SK-N-SH (cell line): ENCODE data around the gene GPR37L1.
A peak's percentile ranks its signal among the peaks of the same experiment; 100 is the strongest.

ENCODE experiments used
- EP300 ChIP-seq, 2 experiments: IDR thresholded peaks; 2 replicates each; pipeline versions ENCODE4 v1.4.0 to v1.6.1; 2012; ENCODE audit warnings: borderline replicate concordance in 1 of 2, low read depth in 1 of 2, low read length in 1 of 2
- GABPA ChIP-seq: IDR thresholded peaks from 2 replicates; pipeline ENCODE4 v1.4.0; 2012; ENCODE audit warnings: low read depth, mild to moderate bottlenecking
- MXI1 ChIP-seq: IDR thresholded peaks from 2 replicates; pipeline ENCODE4 v1.6.1; 2012; ENCODE audit warnings: mild to moderate bottlenecking, low read depth, low read length, improper control_type of control experiment
- NRF1 ChIP-seq: IDR thresholded peaks from 2 replicates; pipeline ENCODE4 v1.6.1; 2012; ENCODE audit warnings: low read depth, mild to moderate bottlenecking, low read length
- POLR2AphosphoS5 ChIP-seq: IDR thresholded peaks from 2 replicates; pipeline ENCODE4 v1.6.1; 2012; ENCODE audit warnings: low read depth, low read length
- RXRA ChIP-seq: IDR thresholded peaks from 2 replicates; pipeline ENCODE4 v1.4.0; 2012; ENCODE audit warnings: low read depth, mild to moderate bottlenecking, borderline replicate concordance
- YY1 ChIP-seq: IDR thresholded peaks from 2 replicates; pipeline ENCODE4 v1.4.0; 2012; ENCODE audit warnings: low read depth, mild to moderate bottlenecking
- TF ChIP-seq, protein P1 (sequence below): IDR thresholded peaks from 2 replicates; pipeline ENCODE4 v1.6.1; 2012; ENCODE audit warnings: mild to moderate bottlenecking, low read depth, low read length, moderate library complexity
- TF ChIP-seq, protein P2 (sequence below): fragments of 200-600 bp; sonication (generic); IDR thresholded peaks from 2 replicates; pipeline ENCODE4 v1.6.1; 2017; ENCODE audit warnings: antibody characterized with exemption, mild to moderate bottlenecking, moderate library complexity

DNA sequence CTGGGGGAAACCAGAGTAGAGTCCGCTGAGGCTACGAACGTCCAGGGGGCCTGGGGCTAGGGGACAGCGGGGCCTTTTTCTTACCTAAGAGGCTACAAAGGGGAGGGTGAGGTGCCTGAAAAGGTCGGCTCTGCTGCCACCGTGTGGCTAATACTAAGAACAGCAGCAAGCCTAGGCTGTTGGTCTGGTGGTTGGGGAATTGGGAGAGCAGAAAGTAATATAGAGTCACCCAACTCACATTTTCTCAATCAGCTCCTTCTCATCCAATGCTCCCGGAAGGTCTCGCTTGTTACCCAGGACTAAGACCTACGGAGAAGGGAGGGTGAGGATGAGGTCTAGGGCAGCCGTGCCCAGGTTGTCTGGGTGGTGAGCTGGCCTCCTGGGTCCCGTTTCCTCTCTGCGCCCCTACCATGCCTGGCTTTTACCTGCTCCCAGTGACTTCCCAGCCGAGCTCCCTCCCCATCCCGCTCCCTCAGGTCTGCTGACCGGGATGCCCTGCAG lies 12.6 kb downstream of the GPR37L1 start:
- TF ChIP-seq YY1 = no peak
- no peak for TF ChIP-seq GABPA
- TF ChIP-seq, protein P1, sequence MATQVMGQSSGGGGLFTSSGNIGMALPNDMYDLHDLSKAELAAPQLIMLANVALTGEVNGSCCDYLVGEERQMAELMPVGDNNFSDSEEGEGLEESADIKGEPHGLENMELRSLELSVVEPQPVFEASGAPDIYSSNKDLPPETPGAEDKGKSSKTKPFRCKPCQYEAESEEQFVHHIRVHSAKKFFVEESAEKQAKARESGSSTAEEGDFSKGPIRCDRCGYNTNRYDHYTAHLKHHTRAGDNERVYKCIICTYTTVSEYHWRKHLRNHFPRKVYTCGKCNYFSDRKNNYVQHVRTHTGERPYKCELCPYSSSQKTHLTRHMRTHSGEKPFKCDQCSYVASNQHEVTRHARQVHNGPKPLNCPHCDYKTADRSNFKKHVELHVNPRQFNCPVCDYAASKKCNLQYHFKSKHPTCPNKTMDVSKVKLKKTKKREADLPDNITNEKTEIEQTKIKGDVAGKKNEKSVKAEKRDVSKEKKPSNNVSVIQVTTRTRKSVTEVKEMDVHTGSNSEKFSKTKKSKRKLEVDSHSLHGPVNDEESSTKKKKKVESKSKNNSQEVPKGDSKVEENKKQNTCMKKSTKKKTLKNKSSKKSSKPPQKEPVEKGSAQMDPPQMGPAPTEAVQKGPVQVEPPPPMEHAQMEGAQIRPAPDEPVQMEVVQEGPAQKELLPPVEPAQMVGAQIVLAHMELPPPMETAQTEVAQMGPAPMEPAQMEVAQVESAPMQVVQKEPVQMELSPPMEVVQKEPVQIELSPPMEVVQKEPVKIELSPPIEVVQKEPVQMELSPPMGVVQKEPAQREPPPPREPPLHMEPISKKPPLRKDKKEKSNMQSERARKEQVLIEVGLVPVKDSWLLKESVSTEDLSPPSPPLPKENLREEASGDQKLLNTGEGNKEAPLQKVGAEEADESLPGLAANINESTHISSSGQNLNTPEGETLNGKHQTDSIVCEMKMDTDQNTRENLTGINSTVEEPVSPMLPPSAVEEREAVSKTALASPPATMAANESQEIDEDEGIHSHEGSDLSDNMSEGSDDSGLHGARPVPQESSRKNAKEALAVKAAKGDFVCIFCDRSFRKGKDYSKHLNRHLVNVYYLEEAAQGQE = no peak
- TF ChIP-seq, protein P2, sequence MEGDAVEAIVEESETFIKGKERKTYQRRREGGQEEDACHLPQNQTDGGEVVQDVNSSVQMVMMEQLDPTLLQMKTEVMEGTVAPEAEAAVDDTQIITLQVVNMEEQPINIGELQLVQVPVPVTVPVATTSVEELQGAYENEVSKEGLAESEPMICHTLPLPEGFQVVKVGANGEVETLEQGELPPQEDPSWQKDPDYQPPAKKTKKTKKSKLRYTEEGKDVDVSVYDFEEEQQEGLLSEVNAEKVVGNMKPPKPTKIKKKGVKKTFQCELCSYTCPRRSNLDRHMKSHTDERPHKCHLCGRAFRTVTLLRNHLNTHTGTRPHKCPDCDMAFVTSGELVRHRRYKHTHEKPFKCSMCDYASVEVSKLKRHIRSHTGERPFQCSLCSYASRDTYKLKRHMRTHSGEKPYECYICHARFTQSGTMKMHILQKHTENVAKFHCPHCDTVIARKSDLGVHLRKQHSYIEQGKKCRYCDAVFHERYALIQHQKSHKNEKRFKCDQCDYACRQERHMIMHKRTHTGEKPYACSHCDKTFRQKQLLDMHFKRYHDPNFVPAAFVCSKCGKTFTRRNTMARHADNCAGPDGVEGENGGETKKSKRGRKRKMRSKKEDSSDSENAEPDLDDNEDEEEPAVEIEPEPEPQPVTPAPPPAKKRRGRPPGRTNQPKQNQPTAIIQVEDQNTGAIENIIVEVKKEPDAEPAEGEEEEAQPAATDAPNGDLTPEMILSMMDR = peak; percentile 81
- TF ChIP-seq MXI1 = no peak
- TF ChIP-seq RXRA = no peak
- no peak for TF ChIP-seq NRF1
- no peak for TF ChIP-seq POLR2AphosphoS5
- no peak for TF ChIP-seq EP300 (IDR thresholded peaks at IDR 0.05; ENCODE audit: borderline replicate concordance in 1 of 2, low read depth in 1 of 2, low read length in 1 of 2)
